HepG2 (cell line): ENCODE results near the gene VAV2. TPM values are rescaled to one million over a fixed set of nuclear protein-coding genes. Genes with fewer than 3 reads are reported as not detected.

Experiments
- ATAC-seq: fragments of 200-7000 bp; cut with Tn5 transposase; 3 replicates; pipeline ENCODE4 v1.9.1; 2020; ENCODE audit warnings: mild to moderate bottlenecking, moderate library complexity
- BruUV-seq: library from RNA; stranded (reverse); fragments of 400-500 nt; replicated peaks from 2 replicates; lab custom pipeline; 2021; lab: Mats Ljungman, UMichigan
- CTCF ChIA-PET: fragments of 300-600 bp; formaldehyde crosslinking; extraction: SDS; loops from one replicate; lab custom pipeline; 2021; ENCODE audit warnings: low total read pairs, inconsistent platforms, low intra/inter-chr PET ratio; lab: Yijun Ruan, JAX
- POLR2A ChIA-PET: fragments of 350-600 bp; sonication (Branson Sonifier 250); formaldehyde crosslinking; loops from one replicate; lab custom pipeline; 2020; ENCODE audit warnings: antibody characterized with exemption, inconsistent platforms; lab: Yijun Ruan, JAX
- DNase-seq: peaks from one replicate; pipeline ENCODE4 v3.0.0-alpha.2; 2015; ENCODE audit warnings: low spot score
- FAIRE-seq: peaks from 3 replicates; lab custom pipeline; 2011; peaks lifted over from hg19 to GRCh38; lab: Jason Lieb, UNC
- H2AFZ ChIP-seq: one replicate; pipeline ENCODE4 v1.6.1; 2011; ENCODE audit warnings: low read length, inconsistent platforms
- H3K27ac ChIP-seq: fragments of 300-600 bp; 3 replicates; pipeline ENCODE4 v1.8.0; 2011; ENCODE audit warnings: mixed run types, mild to moderate bottlenecking, mixed read lengths, low read length, inconsistent platforms; ENCODE audit not compliant: insufficient read depth; ENCODE audit errors: extremely low read length
- H3K27me3 ChIP-seq, 2 experiments: fragments of 200-600 bp in 1 of 2; 2 replicates in 1 of 2; 3 replicates in 1 of 2; pipeline versions ENCODE4 v1.6.0 to v1.8.0; 2011; ENCODE audit warnings: low read length in 2 of 2, mild to moderate bottlenecking in 2 of 2, moderate library complexity in 2 of 2, inconsistent platforms in 1 of 2; ENCODE audit not compliant: insufficient read depth in 2 of 2, control insufficient read depth in 1 of 2
- H3K36me3 ChIP-seq, 2 experiments: fragments of 200-600 bp in 1 of 2; replicated peaks in 1 of 2; 2 replicates in 1 of 2; 3 replicates in 1 of 2; pipeline versions ENCODE4 v1.5.1 to v1.8.0; 2011; ENCODE audit warnings: low read length in 2 of 2, inconsistent platforms in 1 of 2; ENCODE audit not compliant: insufficient read depth in 2 of 2, control insufficient read depth in 1 of 2
- H3K4me1 ChIP-seq: 2 replicates; pipeline ENCODE4 v1.5.1; 2012; ENCODE audit warnings: low read length, inconsistent platforms; ENCODE audit not compliant: insufficient read depth
- H3K4me2 ChIP-seq: 2 replicates; pipeline ENCODE4 v1.6.0; 2011; ENCODE audit warnings: low read depth, low read length, inconsistent platforms
- H3K4me3 ChIP-seq, 3 experiments: fragments of 200-600 bp in 1 of 3; sonication (generic), shearing (Covaris generic) in 1 of 3; replicated peaks in 1 of 3; 2 replicates each; pipeline ENCODE4 v1.5.1; 2011 to 2016; ENCODE audit warnings: low read length in 3 of 3, inconsistent platforms in 2 of 3, low read depth in 2 of 3, mild to moderate bottlenecking in 2 of 3, control low read depth in 1 of 3, mixed read lengths in 1 of 3; ENCODE audit not compliant: insufficient read depth in 1 of 3
- H3K79me2 ChIP-seq: one replicate; pipeline ENCODE4 v1.6.1; 2011; ENCODE audit warnings: low read length, inconsistent platforms; ENCODE audit not compliant: insufficient read depth
- H3K9ac ChIP-seq: 2 replicates; pipeline ENCODE4 v1.6.0; 2011; ENCODE audit warnings: mild to moderate bottlenecking, low read depth, low read length, inconsistent platforms; ENCODE audit not compliant: insufficient read depth
- H3K9me3 ChIP-seq: 2 replicates; pipeline ENCODE4 v1.5.1; 2012; ENCODE audit warnings: mild to moderate bottlenecking, low read length
- H4K20me1 ChIP-seq: 2 replicates; pipeline ENCODE4 v1.6.0; 2011; ENCODE audit warnings: inconsistent platforms, mild to moderate bottlenecking, low read length, moderate library complexity; ENCODE audit not compliant: insufficient read depth
- AGO2 ChIP-seq: fragments of 200-400 bp; formaldehyde crosslinking; optimal IDR thresholded peaks from 2 replicates; pipeline ENCODE3; 2017; ENCODE audit warnings: mild to moderate bottlenecking, low read depth, low read length, moderate library complexity
- ELF1 ChIP-seq: sonication (generic); formaldehyde crosslinking; IDR thresholded peaks from 2 replicates; pipeline ENCODE4 v1.4.0; 2020; ENCODE audit warnings: missing genetic modification reagents
- KDM4B ChIP-seq: sonication (generic); formaldehyde crosslinking; IDR thresholded peaks from 2 replicates; pipeline ENCODE4 v1.4.0; 2020; ENCODE audit warnings: missing genetic modification reagents
- KLF12 ChIP-seq: sonication (generic); formaldehyde crosslinking; IDR thresholded peaks from 2 replicates; pipeline ENCODE4 v1.4.0; 2020; ENCODE audit warnings: missing genetic modification reagents, borderline replicate concordance
- MBD4 ChIP-seq: IDR thresholded peaks from 2 replicates; pipeline ENCODE4 v1.6.1; 2012; ENCODE audit warnings: low read length, inconsistent platforms, borderline replicate concordance
- NCOR1 ChIP-seq: fragments of 200-600 bp; sonication (generic); IDR thresholded peaks from 2 replicates; pipeline ENCODE4 v1.7.0; 2017; ENCODE audit warnings: antibody characterized with exemption, low read length, borderline replicate concordance
- PAXIP1 ChIP-seq: sonication (generic); formaldehyde crosslinking; conservative IDR thresholded peaks from 2 replicates; pipeline ENCODE4 v1.4.0; 2020; ENCODE audit warnings: mild to moderate bottlenecking, missing genetic modification reagents, moderate library complexity
- RBM22 ChIP-seq: fragments of 200-400 bp; formaldehyde crosslinking; optimal IDR thresholded peaks from 2 replicates; pipeline ENCODE3; 2017; ENCODE audit warnings: mild to moderate bottlenecking, low read length, moderate library complexity
- ZNF282 ChIP-seq: fragments of 450-650 bp; IDR thresholded peaks from 2 replicates; pipeline ENCODE4 v1.6.1; 2018; ENCODE audit not compliant: partially characterized antibody
- WGBS: methylation state at CpG from one replicate; pipeline ENCODE4 v1.1.6; 2017; ENCODE audit warnings: low lambda C conversion rate; 5-methylcytosine and 5-hydroxymethylcytosine counted together
- in situ Hi-C: cut with HindIII; loops from 2 replicates; pipeline ENCODE4 v1.10.0; 2017; ENCODE audit warnings: low pct_unique_long_range_greater_than_20kb; ENCODE audit not compliant: extremely low pct_ligation_motif_present
- intact Hi-C: fragments of 100-400 bp; cut with micrococcal nuclease; formaldehyde crosslinking; loops from one replicate; pipeline ENCODE4 v1.10.0; 2022; ENCODE audit not compliant: unreplicated experiment
- polyA plus RNA-seq, 8 experiments: library from polyadenylated mRNA; depleted of rRNA in 3 of 8; stranded (reverse) in 7 of 8; unstranded in 1 of 8; fragments of >200 nt; fragmentation: Illumina TruSeq in 4 of 8; extraction: Trizol in 4 of 8; gene quantifications; 2 replicates each; pipeline versions ENCODE4 v1.2.1 to v1.2.3, GENCODE V29; 2011 to 2016; ENCODE audit warnings: low read depth in 4 of 8, missing spikeins in 1 of 8, mixed read lengths in 1 of 8; ENCODE audit not compliant: insufficient read depth in 1 of 8
- total RNA-seq, 5 experiments: library from RNA; depleted of rRNA; stranded (reverse); fragments of >200 nt; fragmentation: Illumina TruSeq; extraction: Trizol; gene quantifications; 2 replicates each; pipeline ENCODE4 v1.2.3, GENCODE V29; 2016; ENCODE audit warnings: low read depth in 1 of 5
- TF ChIP-seq, protein P1 (sequence below): sonication (generic); formaldehyde crosslinking; IDR thresholded peaks from 2 replicates; pipeline ENCODE4 v1.4.0; 2020; ENCODE audit warnings: missing genetic modification reagents, borderline replicate concordance

The VAV2 gene
- total and polyA plus RNA-seq, 2 of the 13 experiments (the other 11 are each of a cell fraction or from before 2014, with no cell fraction given), result 22.5 to 22.9 TPM

DNA sequence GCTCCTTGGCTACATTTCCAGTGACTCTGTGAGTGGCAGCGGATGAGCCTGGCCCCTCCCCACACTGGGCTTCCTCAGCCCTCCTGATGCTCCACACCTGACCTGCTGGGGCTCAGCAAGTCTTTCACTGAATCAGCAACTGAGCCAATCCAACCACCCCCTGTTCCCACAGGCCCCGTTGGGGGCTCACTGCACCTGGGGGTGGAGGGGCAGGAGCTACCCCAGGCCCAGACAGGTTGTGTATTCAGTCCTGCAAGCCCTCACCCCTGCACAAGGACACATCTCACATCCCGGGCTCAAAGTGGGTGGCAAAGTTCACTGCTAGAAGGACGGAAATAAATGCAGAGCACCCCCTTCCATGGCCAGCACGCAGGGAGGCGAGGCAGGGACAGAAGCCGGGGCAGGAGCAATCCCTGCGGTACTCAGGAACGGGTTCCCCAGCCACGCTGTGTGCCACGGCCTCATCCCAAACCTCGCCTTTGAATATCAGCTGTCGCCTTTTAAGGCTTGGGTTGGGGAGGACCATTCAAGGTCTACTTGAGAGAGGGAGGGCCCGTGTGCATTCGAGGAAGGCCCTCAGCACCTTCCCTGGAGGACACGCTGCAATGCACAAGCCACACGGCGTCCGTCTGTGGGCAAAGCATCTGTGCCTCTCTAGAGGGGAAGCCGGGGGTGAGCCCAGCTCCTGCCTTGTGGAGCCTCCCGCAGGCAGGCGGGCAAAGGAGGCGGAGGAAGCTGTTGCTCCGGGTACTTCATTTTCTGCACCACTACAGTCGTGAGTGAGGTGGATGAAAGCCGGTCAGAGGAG lies 179.0 kb downstream of the VAV2 start (continued):
- TF ChIP-seq PAXIP1 (CRISPR knock-in tag) (peak; percentile 76), KLF12 (no peak), ZNF282 (no peak), KDM4B (CRISPR knock-in tag) (no peak)

GRCh38 chr9:133812077-133812868 lies 179.9 kb downstream of the VAV2 start:
- 89% methylated on average over 20 of the region's 28 CpGs for WGBS
- Histone ChIP-seq H4K20me1 (peaks cover 9% of the 10 kb centered on the region; the same call in 1 of the 2 replicates), H3K4me3 (no peak overlapping the region), H2AFZ (no peak overlapping the region), H3K4me1 (peaks cover 35% of the 10 kb centered on the region), H3K9me3 (no peaks in the 10 kb centered on the region), H3K79me2 (no peaks in the 10 kb centered on the region), H3K27ac (peak overlapping the region; percentile 74), H3K4me2 (peak overlapping the region; percentile 25; the same call in 1 of the 2 replicates), H3K9ac (no peak overlapping the region), H3K27me3 (no peaks in the 10 kb centered on the region), H3K36me3 (peaks cover 21 to 55% of the 10 kb centered on the region in 2 experiments)
- peak; percentile 72 for FAIRE-seq
- intact Hi-C loops (no loop called here), in situ Hi-C loops (no loop called here)
- ChIA-PET POLR2A (interaction anchor here (1.0 to 1.6 kb wide), 2 partner anchors 80 to 102 kb away, joined by 3 to 5 read pairs; no protein-coding TSS in a partner anchor), CTCF (no interaction called here)
- DNase-seq, result peak; percentile 35
- no TSS peak for BruUV-seq
- ATAC-seq, result peak; percentile 40
- no peak for TF ChIP-seq ELF1 (CRISPR knock-in tag)
- no peak for TF ChIP-seq NCOR1
- TF ChIP-seq MBD4, result no peak
- TF ChIP-seq RBM22, result peak; percentile 32
- peak; percentile 69 for TF ChIP-seq AGO2
- TF ChIP-seq, protein P1, sequence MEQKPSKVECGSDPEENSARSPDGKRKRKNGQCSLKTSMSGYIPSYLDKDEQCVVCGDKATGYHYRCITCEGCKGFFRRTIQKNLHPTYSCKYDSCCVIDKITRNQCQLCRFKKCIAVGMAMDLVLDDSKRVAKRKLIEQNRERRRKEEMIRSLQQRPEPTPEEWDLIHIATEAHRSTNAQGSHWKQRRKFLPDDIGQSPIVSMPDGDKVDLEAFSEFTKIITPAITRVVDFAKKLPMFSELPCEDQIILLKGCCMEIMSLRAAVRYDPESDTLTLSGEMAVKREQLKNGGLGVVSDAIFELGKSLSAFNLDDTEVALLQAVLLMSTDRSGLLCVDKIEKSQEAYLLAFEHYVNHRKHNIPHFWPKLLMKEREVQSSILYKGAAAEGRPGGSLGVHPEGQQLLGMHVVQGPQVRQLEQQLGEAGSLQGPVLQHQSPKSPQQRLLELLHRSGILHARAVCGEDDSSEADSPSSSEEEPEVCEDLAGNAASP (CRISPR knock-in tag), result no peak
